Transverse colon (tissue), 4 donors: ENCODE measurements around the gene ASB5. TPM values are rescaled to one million over a fixed set of nuclear protein-coding genes. Genes with fewer than 3 reads are reported as not detected.

ENCODE experiments used
- DNase-seq: peaks from one replicate; pipeline ENCODE4 v3.0.0-alpha.2; 2019
- H3K27ac ChIP-seq, 4 donors: fragments of 200-600 bp; sonication (generic); 2 replicates each; pipeline ENCODE4 v1.5.1; 2016 to 2018; ENCODE audit warnings: inconsistent platforms in 4 of 4
- H3K27me3 ChIP-seq: fragments of 200-600 bp; sonication (generic); 2 replicates; pipeline ENCODE4 v1.5.1; 2017; ENCODE audit warnings: inconsistent platforms
- H3K36me3 ChIP-seq, 4 donors: fragments of 200-600 bp; sonication (generic); 2 replicates each; pipeline ENCODE4 v1.5.1; 2017 to 2019; ENCODE audit warnings: inconsistent platforms in 4 of 4
- H3K4me1 ChIP-seq, 4 donors: fragments of 200-600 bp; sonication (generic); 2 replicates each; pipeline ENCODE4 v1.5.1; 2017 to 2020; ENCODE audit warnings: inconsistent platforms in 4 of 4
- H3K4me3 ChIP-seq, 4 donors: fragments of 200-600 bp; sonication (generic); 1 replicate in 1 of 4; 2 replicates in 3 of 4; pipeline versions ENCODE4 v1.5.1 to v1.6.1; 2017 to 2019; ENCODE audit warnings: inconsistent platforms in 4 of 4
- H3K9me3 ChIP-seq, 2 donors: fragments of 200-600 bp; sonication (generic); 2 replicates each; pipeline ENCODE4 v1.5.1; 2017 to 2019; ENCODE audit warnings: inconsistent platforms in 2 of 2
- EP300 ChIP-seq: sonication (generic); formaldehyde crosslinking; IDR thresholded peaks from one replicate; pipeline ENCODE4 v1.6.1; 2017; ENCODE audit warnings: antibody characterized with exemption, low read depth
- POLR2A ChIP-seq: fragments of 450-650 bp; IDR thresholded peaks from one replicate; pipeline ENCODE4 v1.6.1; 2016; ENCODE audit warnings: antibody characterized with exemption, mild to moderate bottlenecking, moderate library complexity
- POLR2AphosphoS5 ChIP-seq, 3 donors: sonication (generic); formaldehyde crosslinking; IDR thresholded peaks; one replicate each; pipeline ENCODE4 v1.6.1; 2016; ENCODE audit warnings: antibody characterized with exemption in 3 of 3
- WGBS, 2 donors: methylation state at CpG; one replicate each; pipeline ENCODE4 v1.1.5; 2018; ENCODE audit warnings: low coverage in 1 of 2; 5-methylcytosine and 5-hydroxymethylcytosine counted together
- in situ Hi-C, 4 donors: fragments of 200-750 bp; cut with MboI; loops; one replicate each; pipeline versions ENCODE4 v1.15.0 to v1.15.1; 2017; ENCODE audit warnings: low sequenced_read_pairs in 3 of 4, low pct_ligation_motif_present in 1 of 4, low pct_unique_long_range_greater_than_20kb in 1 of 4
- intact Hi-C: fragments of 100-400 bp; cut with DNase I; formaldehyde crosslinking; loops from one replicate; pipeline ENCODE4 v1.15.1; 2023; ENCODE audit warnings: low total_unique reads
- total RNA-seq, 4 donors: library from RNA; depleted of rRNA; stranded (reverse); fragments of >200 nt; gene quantifications; one replicate each; pipeline ENCODE4 v1.1.0, GENCODE V29; 2016
- TF ChIP-seq, protein P1 (sequence below), 5 experiments: fragments of 200-600 bp in 3 of 5; fragments of 450-650 bp in 2 of 5; sonication (generic) in 3 of 5; IDR thresholded peaks; 1 replicate in 2 of 5; 2 replicates in 3 of 5; pipeline ENCODE4 v1.5.1; 2016 to 2017; ENCODE audit warnings: antibody characterized with exemption in 5 of 5, inconsistent platforms in 3 of 5, mild to moderate bottlenecking in 2 of 5, moderate library complexity in 1 of 5

Gene ASB5
- total RNA-seq, 4 donors from 2014 or later = 1.4 to 3.8 (median 1.8) TPM; not detected in 1

- Histone ChIP-seq H3K4me3 (no peak overlapping the region), H3K27me3 (no peaks in the 10 kb centered on the region), H3K36me3 (no peaks in the 10 kb centered on the region), H3K27ac (peak overlapping the region in 3 of 4 donors; percentile 1 to 61 (median 13)), H3K9me3 (no peaks in the 10 kb centered on the region), H3K4me1 (peaks cover 0 to 3% (median 0%) of the 10 kb centered on the region in 4 donors)
- intact Hi-C loops (no loop called here), in situ Hi-C loops (no loop called here)
- whole genome bisulfite sequencing, 2 donors = 65 to 66% methylated on average over 11 to 13 of the region's 13 CpGs
- peak; percentile 52 for DNase-seq
- TF ChIP-seq EP300 (no peak), POLR2A (no peak), POLR2AphosphoS5 (IDR thresholded peaks at IDR 0.05) (no peak)
- TF ChIP-seq, protein P1, sequence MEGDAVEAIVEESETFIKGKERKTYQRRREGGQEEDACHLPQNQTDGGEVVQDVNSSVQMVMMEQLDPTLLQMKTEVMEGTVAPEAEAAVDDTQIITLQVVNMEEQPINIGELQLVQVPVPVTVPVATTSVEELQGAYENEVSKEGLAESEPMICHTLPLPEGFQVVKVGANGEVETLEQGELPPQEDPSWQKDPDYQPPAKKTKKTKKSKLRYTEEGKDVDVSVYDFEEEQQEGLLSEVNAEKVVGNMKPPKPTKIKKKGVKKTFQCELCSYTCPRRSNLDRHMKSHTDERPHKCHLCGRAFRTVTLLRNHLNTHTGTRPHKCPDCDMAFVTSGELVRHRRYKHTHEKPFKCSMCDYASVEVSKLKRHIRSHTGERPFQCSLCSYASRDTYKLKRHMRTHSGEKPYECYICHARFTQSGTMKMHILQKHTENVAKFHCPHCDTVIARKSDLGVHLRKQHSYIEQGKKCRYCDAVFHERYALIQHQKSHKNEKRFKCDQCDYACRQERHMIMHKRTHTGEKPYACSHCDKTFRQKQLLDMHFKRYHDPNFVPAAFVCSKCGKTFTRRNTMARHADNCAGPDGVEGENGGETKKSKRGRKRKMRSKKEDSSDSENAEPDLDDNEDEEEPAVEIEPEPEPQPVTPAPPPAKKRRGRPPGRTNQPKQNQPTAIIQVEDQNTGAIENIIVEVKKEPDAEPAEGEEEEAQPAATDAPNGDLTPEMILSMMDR (IDR thresholded peaks at IDR 0.05) = peak; percentile 23 to 39 (median 34)
These were observed 8.3 kb upstream of the ASB5 start for GRCh38 chr4:176277162-176277904.

GRCh38 chr4:176276710-176277109 lies 7.7 kb upstream of the ASB5 start:
- 70 to 78% methylated on average over 8 of the region's 8 CpGs for WGBS, 2 donors
- Histone ChIP-seq H3K4me1 (peaks cover 0 to 3% (median 0%) of the 10 kb centered on the region in 4 donors), H3K36me3 (no peaks in the 10 kb centered on the region), H3K4me3 (no peak overlapping the region), H3K27ac (peak overlapping the region in 3 of 4 donors; percentile 1 to 61 (median 13)), H3K9me3 (no peaks in the 10 kb centered on the region), H3K27me3 (no peaks in the 10 kb centered on the region)
- TF ChIP-seq POLR2AphosphoS5 (IDR thresholded peaks at IDR 0.05) (no peak), POLR2A (no peak), EP300 (no peak)
- TF ChIP-seq, protein P1 (IDR thresholded peaks at IDR 0.05) = no peak
- intact Hi-C loops (no loop called here), in situ Hi-C loops (no loop called here)
- no peak for DNase-seq

DNA sequence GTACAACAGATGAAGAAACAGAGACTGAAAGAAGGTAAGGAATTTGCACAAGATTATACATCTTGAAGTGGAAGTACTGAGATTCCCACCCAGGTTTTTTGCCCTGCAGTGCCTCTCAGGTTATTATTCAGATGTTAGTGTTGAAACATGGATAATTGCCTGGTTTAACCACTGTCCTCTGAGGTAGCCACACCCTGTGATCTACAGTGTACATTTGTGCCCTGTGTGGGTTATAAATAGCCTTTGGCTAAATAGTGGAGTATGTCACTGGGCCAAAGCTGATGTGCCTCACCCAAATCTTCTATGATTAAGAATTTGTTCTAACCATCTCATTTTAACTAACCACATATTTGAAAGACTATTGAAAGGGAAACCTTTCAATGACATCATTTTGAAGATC lies 5.4 kb upstream of the ASB5 start:
- in situ Hi-C loops (no loop called here), intact Hi-C loops (no loop called here)
- Histone ChIP-seq H3K4me1 (peaks cover 0 to 3% (median 0%) of the 10 kb centered on the region in 4 donors), H3K27ac (no peak overlapping the region), H3K9me3 (no peaks in the 10 kb centered on the region), H3K36me3 (no peaks in the 10 kb centered on the region), H3K27me3 (no peaks in the 10 kb centered on the region), H3K4me3 (no peak overlapping the region)
- TF ChIP-seq, protein P1 (IDR thresholded peaks at IDR 0.05) = no peak
- no peak for TF ChIP-seq EP300
- no peak for TF ChIP-seq POLR2AphosphoS5 (IDR thresholded peaks at IDR 0.05)
- no peak for TF ChIP-seq POLR2A
- DNase-seq = no peak

- Histone ChIP-seq H3K27me3 (no peaks in the 10 kb centered on the region), H3K9me3 (no peaks in the 10 kb centered on the region), H3K27ac (no peak overlapping the region), H3K4me3 (no peak overlapping the region), H3K36me3 (no peaks in the 10 kb centered on the region), H3K4me1 (peaks cover 0 to 3% (median 0%) of the 10 kb centered on the region in 4 donors)
- TF ChIP-seq, protein P1 (IDR thresholded peaks at IDR 0.05) = no peak
- DNase-seq = no peak
- WGBS, 2 donors = 85 to 98% methylated on average over 4 of the region's 4 CpGs
- in situ Hi-C loops (no loop called here), intact Hi-C loops (no loop called here)
These were observed 4.7 kb upstream of the ASB5 start for GRCh38 chr4:176273736-176274135.
